Cardiac muscle cell (in vitro differentiated cells and primary cell): Measurements from ENCODE around the gene MSL1. TPM values are rescaled to one million over a fixed set of nuclear protein-coding genes. Genes with fewer than 3 reads are reported as not detected.

Experiments used
- DNase-seq, 2 donors: peaks; one replicate each; pipeline versions ENCODE4 v3.0.0 to v3.0.0-alpha.2; 2010 to 2017; ENCODE audit warnings: low read depth in 1 of 2, low spot score in 1 of 2
- H3K27ac ChIP-seq: fragments of 200-600 bp; sonication (generic); 2 replicates; pipeline ENCODE4 v1.5.1; 2016
- H3K27me3 ChIP-seq: fragments of 200-600 bp; sonication (generic); 2 replicates; pipeline ENCODE4 v1.6.0; 2016; ENCODE audit warnings: control low read depth
- H3K36me3 ChIP-seq: fragments of 200-600 bp; sonication (generic); 2 replicates; pipeline ENCODE4 v1.5.1; 2016; ENCODE audit warnings: control low read depth
- H3K4me1 ChIP-seq: fragments of 200-600 bp; sonication (generic); 2 replicates; pipeline ENCODE4 v1.8.1; 2017; ENCODE audit warnings: low read depth, mild to moderate bottlenecking, mixed run types
- H3K4me3 ChIP-seq: fragments of 200-600 bp; sonication (generic); 2 replicates; pipeline ENCODE4 v1.5.1; 2016; ENCODE audit warnings: mild to moderate bottlenecking
- H3K9me3 ChIP-seq: fragments of 200-600 bp; sonication (generic); 2 replicates; pipeline ENCODE4 v1.5.1; 2017; ENCODE audit warnings: low read depth, mild to moderate bottlenecking, control low read depth
- polyA plus RNA-seq: library from polyadenylated mRNA; unstranded; fragments of >200 nt; fragmentation: Nextera tagmentation; extraction: Ambion mirVana; gene quantifications from 2 replicates; pipeline ENCODE4 v1.2.1, GENCODE V29; 2016
- total RNA-seq: library from RNA; depleted of rRNA; stranded (reverse); fragments of >200 nt; gene quantifications from 2 replicates; pipeline ENCODE4 v1.2.3, GENCODE V29; 2016
- TF ChIP-seq, protein P1 (sequence below): IDR thresholded peaks from 2 replicates; pipeline ENCODE4 v1.5.1; 2012; ENCODE audit warnings: low read depth, mild to moderate bottlenecking, low read length

Gene MSL1
- total and polyA plus RNA-seq, 2 experiments from 2014 or later = 33.2 to 104 TPM

DNA sequence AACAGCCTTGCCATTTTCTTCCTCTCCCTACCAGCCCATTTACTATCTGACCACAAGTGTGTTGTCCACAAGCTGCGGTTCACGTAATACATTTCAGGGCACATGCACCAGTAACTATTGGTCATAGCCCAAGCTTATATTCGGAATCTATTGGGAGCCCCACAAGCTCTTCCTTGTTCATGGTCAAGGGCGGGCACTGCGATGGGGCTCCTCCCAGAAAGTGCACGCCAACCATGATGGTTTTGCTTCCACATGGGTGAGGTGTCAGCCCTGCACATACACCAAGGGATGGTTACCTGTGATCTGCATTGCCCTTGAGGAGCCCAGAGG, 46.9 kb upstream of the MSL1 start:
- Histone ChIP-seq H3K27ac (peak overlapping the region; percentile 89), H3K4me1 (peaks cover 63% of the 10 kb centered on the region), H3K9me3 (no peaks in the 10 kb centered on the region), H3K4me3 (no peak overlapping the region), H3K27me3 (no peaks in the 10 kb centered on the region), H3K36me3 (no peaks in the 10 kb centered on the region)
- TF ChIP-seq, protein P1, sequence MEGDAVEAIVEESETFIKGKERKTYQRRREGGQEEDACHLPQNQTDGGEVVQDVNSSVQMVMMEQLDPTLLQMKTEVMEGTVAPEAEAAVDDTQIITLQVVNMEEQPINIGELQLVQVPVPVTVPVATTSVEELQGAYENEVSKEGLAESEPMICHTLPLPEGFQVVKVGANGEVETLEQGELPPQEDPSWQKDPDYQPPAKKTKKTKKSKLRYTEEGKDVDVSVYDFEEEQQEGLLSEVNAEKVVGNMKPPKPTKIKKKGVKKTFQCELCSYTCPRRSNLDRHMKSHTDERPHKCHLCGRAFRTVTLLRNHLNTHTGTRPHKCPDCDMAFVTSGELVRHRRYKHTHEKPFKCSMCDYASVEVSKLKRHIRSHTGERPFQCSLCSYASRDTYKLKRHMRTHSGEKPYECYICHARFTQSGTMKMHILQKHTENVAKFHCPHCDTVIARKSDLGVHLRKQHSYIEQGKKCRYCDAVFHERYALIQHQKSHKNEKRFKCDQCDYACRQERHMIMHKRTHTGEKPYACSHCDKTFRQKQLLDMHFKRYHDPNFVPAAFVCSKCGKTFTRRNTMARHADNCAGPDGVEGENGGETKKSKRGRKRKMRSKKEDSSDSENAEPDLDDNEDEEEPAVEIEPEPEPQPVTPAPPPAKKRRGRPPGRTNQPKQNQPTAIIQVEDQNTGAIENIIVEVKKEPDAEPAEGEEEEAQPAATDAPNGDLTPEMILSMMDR = no peak
- DNase-seq = peak in 1 of 2 donors; percentile 25

DNA sequence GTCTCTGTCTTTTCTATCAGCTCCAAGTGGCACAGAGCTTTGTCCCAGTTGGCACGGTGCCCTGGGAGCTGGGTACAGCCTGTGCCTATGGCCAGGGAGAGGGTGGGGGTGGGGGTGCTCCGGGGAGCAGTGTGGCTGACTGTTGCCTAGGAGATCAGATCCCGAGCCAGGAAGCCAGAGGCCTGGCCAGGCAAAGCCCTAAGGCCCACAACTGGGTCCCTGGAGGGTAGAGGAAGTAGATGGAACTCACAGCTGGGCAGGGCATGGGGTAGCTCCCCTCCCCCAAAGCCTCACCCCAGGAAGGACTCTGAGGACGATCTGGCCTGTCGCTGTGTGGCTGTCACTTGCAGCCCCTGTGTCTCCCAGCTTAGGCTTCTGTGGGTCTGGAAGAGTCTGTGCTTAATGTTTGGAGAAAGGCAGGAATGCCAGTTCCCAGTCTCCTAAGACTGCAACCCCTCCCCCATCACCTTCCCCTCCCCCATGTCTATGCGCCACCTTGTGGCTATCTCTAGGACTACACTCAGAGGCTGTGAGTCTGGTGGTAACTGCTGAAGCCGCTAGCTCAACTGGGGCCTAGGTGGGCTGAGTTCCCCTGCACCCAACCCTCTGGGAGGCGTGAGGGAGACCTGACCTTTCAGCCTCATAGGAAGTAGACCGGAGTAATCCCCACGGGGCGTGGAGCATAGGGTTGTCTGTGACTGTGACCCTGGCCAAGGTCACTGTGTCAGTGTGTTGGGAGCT, 46.4 kb upstream of the MSL1 start:
- no peaks in the 10 kb centered on the region for H3K36me3 ChIP-seq
- H3K27ac ChIP-seq = peak overlapping the region; percentile 89
- H3K9me3 ChIP-seq = no peaks in the 10 kb centered on the region
- TF ChIP-seq, protein P1 = peak; percentile 84
- H3K27me3 ChIP-seq = no peaks in the 10 kb centered on the region
- peak; percentile 76 to 78 for DNase-seq
- no peak overlapping the region for H3K4me3 ChIP-seq
- H3K4me1 ChIP-seq = peaks cover 57% of the 10 kb centered on the region

DNA sequence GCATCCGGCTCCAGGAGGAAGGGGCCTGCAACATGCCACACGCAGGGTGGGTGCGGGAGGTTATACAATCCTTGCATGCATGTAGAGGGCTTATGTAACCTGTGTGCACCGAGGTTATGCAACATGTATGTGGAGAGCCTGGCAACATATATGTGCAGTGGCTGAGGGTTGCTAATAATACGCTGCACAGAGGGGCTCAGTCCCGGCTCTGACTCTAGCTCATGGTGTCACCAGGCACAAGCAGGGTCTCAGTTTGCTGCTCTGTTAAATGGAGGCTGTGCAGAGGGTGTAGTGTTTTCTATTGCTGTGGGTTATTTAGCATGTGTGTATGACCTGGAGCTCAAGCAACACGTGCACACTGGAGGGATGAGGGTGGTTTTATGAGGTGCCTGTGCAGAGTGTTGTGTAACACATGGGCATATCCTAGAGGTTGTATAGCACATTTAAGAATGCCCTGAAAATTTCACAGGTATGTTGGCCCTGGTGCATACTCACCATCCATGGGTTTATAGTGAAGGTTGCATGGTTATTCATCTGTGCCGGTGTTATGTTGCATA, 45.8 kb upstream of the MSL1 start:
- H3K4me1 ChIP-seq = peaks cover 51% of the 10 kb centered on the region

DNA sequence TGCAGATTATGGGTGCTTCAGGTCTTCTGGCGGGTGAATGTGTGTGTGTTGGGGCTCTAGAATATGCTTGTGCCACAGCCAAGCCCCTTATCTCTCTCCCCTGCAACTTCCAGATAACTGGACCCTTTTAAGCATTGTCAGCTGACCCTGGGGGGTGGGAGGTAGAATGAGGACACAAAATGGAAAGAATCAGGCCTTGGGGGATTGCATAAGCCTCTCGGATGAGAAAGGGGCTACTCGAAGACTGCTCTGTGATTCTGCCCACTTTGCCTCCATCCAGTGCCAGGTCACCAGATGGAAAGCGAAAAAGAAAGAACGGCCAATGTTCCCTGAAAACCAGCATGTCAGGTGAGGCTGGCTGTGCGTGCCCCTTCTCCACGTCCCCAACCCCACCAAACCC, 45.2 kb upstream of the MSL1 start:
- Histone ChIP-seq H3K36me3 (no peaks in the 10 kb centered on the region), H3K4me3 (peak overlapping the region; percentile 3), H3K9me3 (no peaks in the 10 kb centered on the region), H3K27ac (peak overlapping the region; percentile 89), H3K27me3 (no peaks in the 10 kb centered on the region), H3K4me1 (peaks cover 45% of the 10 kb centered on the region)
- TF ChIP-seq, protein P1 = no peak
- peak in 1 of 2 donors; percentile 36 for DNase-seq

More for the DNA sequence above, 45.8 kb upstream of the MSL1 start:
- Histone ChIP-seq H3K9me3 (no peaks in the 10 kb centered on the region), H3K27ac (peak overlapping the region; percentile 89), H3K36me3 (no peaks in the 10 kb centered on the region), H3K27me3 (no peaks in the 10 kb centered on the region), H3K4me3 (peak overlapping the region; percentile 3)
- TF ChIP-seq, protein P1 = no peak
- DNase-seq = no peak

DNA sequence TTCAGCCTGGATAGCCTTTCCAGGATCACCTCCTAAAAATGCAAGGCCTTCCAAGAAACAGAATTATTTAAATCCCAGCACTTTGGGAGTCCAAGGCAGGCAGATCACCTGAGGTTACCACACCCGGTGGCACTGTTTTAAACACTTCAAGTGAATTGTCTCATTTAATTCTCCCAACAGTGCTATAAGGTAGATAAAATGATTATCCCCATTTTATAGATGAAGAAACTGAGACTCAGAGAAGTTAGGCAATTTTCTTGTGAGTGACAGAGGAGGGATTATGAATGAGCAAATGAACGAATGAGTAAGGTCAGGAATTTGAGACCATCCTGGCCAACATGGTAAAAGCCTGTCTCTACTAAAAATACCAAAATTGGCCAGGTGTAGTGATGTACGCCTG, 42.2 kb upstream of the MSL1 start:
- Histone ChIP-seq H3K36me3 (peaks cover 6% of the 10 kb centered on the region), H3K27ac (no peak overlapping the region), H3K4me1 (peaks cover 23% of the 10 kb centered on the region), H3K4me3 (no peak overlapping the region), H3K9me3 (no peaks in the 10 kb centered on the region), H3K27me3 (no peaks in the 10 kb centered on the region)
- DNase-seq = no peak
- TF ChIP-seq, protein P1 = no peak
